Caco-2 (cell line): ENCODE measurements around the gene LRRC4. TPM values are rescaled to one million over a fixed set of nuclear protein-coding genes. Genes with fewer than 3 reads are reported as not detected.

Experiments used
- BruUV-seq: library from RNA; stranded (reverse); fragments of 400-500 nt; replicated peaks from 2 replicates; lab custom pipeline; 2021; lab: Mats Ljungman, UMichigan
- CTCF ChIA-PET: fragments of 300-600 bp; sonication (Branson Sonifier 250); formaldehyde crosslinking; loops from one replicate; lab custom pipeline; 2022; ENCODE audit warnings: antibody characterized with exemption; lab: Charles Lee
- POLR2A ChIA-PET: fragments of 300-600 bp; sonication (Branson Sonifier 250); formaldehyde crosslinking; loops from one replicate; lab custom pipeline; 2022; ENCODE audit warnings: antibody characterized with exemption; lab: Charles Lee
- DNase-seq, 2 experiments: peaks; one replicate each; pipeline versions ENCODE4 v3.0.0 to v3.0.0-alpha.2; 2020 to 2022
- H3K27me3 ChIP-seq: replicated peaks from 2 replicates; pipeline ENCODE4 v1.6.0; 2011; ENCODE audit warnings: low read length; ENCODE audit not compliant: control insufficient read depth, insufficient read depth
- H3K36me3 ChIP-seq: 2 replicates; pipeline ENCODE4 v1.5.1; 2011; ENCODE audit warnings: low read length; ENCODE audit not compliant: control insufficient read depth, insufficient read depth
- H3K4me1 ChIP-seq: fragments of 250-450 bp; sonication (Bioruptor Pico); 2 replicates; pipeline ENCODE4 v1.5.1; 2020; ENCODE audit warnings: mild to moderate bottlenecking
- H3K4me3 ChIP-seq: 2 replicates; pipeline ENCODE4 v1.5.1; 2011; ENCODE audit warnings: low read depth, mild to moderate bottlenecking, control low read depth, low read length
- H3K9me3 ChIP-seq: fragments of 250-450 bp; sonication (Bioruptor Pico); 2 replicates; pipeline ENCODE4 v1.5.1; 2020; ENCODE audit warnings: mild to moderate bottlenecking, moderate library complexity
- H3K27ac Mint-ChIP-seq: one replicate; pipeline ENCODE4 v1.8.0; 2022; ENCODE audit warnings: mixed read lengths; ENCODE audit not compliant: unreplicated experiment
- H3K27me3 Mint-ChIP-seq: one replicate; pipeline ENCODE4 v1.8.0; 2022; ENCODE audit warnings: mixed read lengths; ENCODE audit not compliant: insufficient read depth, unreplicated experiment
- H3K36me3 Mint-ChIP-seq: one replicate; pipeline ENCODE4 v1.8.0; 2022; ENCODE audit warnings: mild to moderate bottlenecking, mixed read lengths; ENCODE audit not compliant: insufficient read depth, unreplicated experiment
- H3K4me1 Mint-ChIP-seq: one replicate; pipeline ENCODE4 v1.8.0; 2022; ENCODE audit warnings: low read depth, mixed read lengths; ENCODE audit not compliant: unreplicated experiment
- H3K4me3 Mint-ChIP-seq: one replicate; pipeline ENCODE4 v1.8.0; 2022; ENCODE audit warnings: mild to moderate bottlenecking, moderate library complexity, mixed read lengths; ENCODE audit not compliant: unreplicated experiment
- H3K9me3 Mint-ChIP-seq: one replicate; pipeline ENCODE4 v1.8.0; 2022; ENCODE audit warnings: mixed read lengths; ENCODE audit not compliant: unreplicated experiment
- CTCF ChIP-seq, 2 experiments: fragments of 200-600 bp in 1 of 2; IDR thresholded peaks; 1 replicate in 1 of 2; 2 replicates in 1 of 2; pipeline versions ENCODE4 v1.5.1 to v1.8.0; 2011 to 2022; ENCODE audit warnings: antibody characterized with exemption in 1 of 2, control low read depth in 1 of 2, inconsistent platforms in 1 of 2, low read depth in 1 of 2, low read length in 1 of 2, mild to moderate bottlenecking in 1 of 2, moderate library complexity in 1 of 2; ENCODE audit not compliant: insufficient read depth in 1 of 2, severe bottlenecking in 1 of 2, unreplicated experiment in 1 of 2
- intact Hi-C: fragments of 100-400 bp; cut with micrococcal nuclease; formaldehyde crosslinking; loops from one replicate; pipeline ENCODE4 v1.10.0; 2022; ENCODE audit not compliant: unreplicated experiment
- total RNA-seq: library from RNA; stranded (reverse); gene quantifications from 2 replicates; pipeline ENCODE4 v1.2.3, GENCODE V29; 2022

The LRRC4 gene
- total RNA-seq, 1 experiment from 2014 or later: not detected

DNA sequence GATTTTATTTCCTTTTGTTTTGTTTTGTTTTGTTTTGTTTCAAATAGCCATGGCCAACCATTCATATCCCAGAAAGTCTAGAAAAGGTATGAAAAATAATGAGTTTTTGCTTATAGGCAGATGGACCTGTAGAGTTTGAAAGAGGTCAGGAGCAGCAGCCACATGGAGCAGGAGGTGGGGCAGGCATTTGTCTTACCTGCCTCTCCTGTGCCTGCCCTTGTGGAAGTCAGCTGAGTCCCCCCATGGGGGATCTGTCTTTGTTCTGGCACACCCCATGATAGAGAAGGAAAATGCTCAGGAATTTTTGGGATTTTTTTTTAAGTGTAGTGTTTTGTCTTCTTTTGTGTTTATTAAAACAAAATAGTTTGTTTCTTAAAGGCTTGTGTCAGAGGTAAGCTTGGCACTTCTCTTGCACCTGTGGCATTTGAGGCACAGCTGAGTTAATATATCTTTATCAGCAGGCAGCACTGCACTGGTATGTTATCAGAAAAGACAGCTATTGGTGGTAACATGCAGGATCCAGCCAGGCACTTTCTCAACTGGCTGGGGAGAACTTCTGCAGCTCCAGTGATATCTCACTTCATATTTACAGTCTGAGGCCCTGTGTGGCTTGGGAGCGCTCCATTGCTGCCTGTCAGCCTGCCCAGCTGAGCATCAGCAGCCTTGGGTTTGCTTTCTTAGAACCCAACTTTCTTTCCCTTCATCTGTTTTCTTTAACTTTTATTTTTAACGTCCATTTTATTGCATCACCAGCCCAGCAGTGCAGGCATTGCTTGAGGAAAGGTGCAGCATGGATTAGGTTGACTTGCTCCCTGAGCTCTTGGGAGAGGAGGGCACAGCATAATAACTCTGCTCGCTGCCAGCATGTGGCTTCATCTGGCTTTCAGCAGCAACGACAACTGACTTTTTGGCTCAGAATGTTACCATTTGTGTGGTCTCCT, 44.4 kb downstream of the LRRC4 start:
- Histone ChIP-seq H3K9me3 (no peaks in the 10 kb centered on the region), H3K4me3 (no peak overlapping the region), H3K27me3 (no peaks in the 10 kb centered on the region), H3K36me3 (peaks cover 3% of the 10 kb centered on the region), H3K4me1 (peaks cover 18% of the 10 kb centered on the region)
- Mint-ChIP-seq H3K36me3 (peaks cover 56% of the 10 kb centered on the region), H3K9me3 (no peaks in the 10 kb centered on the region), H3K27me3 (no peaks in the 10 kb centered on the region), H3K4me1 (peaks cover 37% of the 10 kb centered on the region), H3K27ac (peak overlapping the region; percentile 55), H3K4me3 (no peak overlapping the region)
- CTCF ChIA-PET: interaction anchor here (0.8 kb wide), 1 partner anchor 29 kb away, joined by 3 read pairs; no protein-coding TSS in a partner anchor
- BruUV-seq: no TSS peak
- peak; percentile 28 to 39 for DNase-seq
- TF ChIP-seq CTCF (IDR thresholded peaks at IDR 0.05; ENCODE audit: insufficient read depth in 1 of 2, low read depth in 1 of 2, low read length in 1 of 2, severe bottlenecking in 1 of 2, unreplicated experiment in 1 of 2): no peak
- intact Hi-C loops: no loop called here
- POLR2A ChIA-PET: interaction anchor here (0.9 kb wide), 1 partner anchor 9 kb away, joined by 3 read pairs; no protein-coding TSS in a partner anchor

DNA sequence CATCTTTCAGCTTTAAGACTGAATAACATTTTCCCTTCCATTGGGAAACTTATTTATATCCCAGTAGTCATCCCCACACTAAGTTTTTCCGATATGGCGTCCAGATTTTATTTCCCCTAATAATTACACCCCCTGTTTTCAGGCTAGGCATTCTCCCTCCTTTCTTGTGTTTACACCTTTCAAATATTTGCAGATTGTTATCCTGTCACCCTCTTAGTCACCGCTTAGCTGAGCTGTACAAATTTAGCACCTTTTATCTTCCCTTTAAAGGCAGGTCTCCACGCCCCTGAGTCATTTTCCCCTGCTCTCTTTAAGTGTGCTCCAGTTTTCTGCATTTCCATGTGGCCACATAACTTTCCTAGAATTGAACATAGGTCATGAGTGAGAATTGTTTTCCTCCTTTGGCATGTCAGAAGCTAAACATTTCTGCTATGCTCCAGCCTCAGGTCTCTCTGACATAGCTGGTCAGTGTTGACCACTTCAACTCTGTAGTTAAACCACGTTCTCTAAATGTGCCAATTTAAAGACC, 47.4 kb downstream of the LRRC4 start:
- Mint-ChIP-seq H3K4me1 (peaks cover 37% of the 10 kb centered on the region), H3K27me3 (no peaks in the 10 kb centered on the region), H3K36me3 (peaks cover 45% of the 10 kb centered on the region), H3K9me3 (no peaks in the 10 kb centered on the region), H3K4me3 (no peak overlapping the region), H3K27ac (peak overlapping the region; percentile 6)
- POLR2A ChIA-PET: no interaction called here
- CTCF ChIA-PET: no interaction called here
- BruUV-seq: no TSS peak
- TF ChIP-seq CTCF (IDR thresholded peaks at IDR 0.05; ENCODE audit: insufficient read depth in 1 of 2, low read depth in 1 of 2, low read length in 1 of 2, severe bottlenecking in 1 of 2, unreplicated experiment in 1 of 2): no peak
- H3K36me3 ChIP-seq: peaks cover 2% of the 10 kb centered on the region; the same call in 1 of the 2 replicates
- peaks cover 18% of the 10 kb centered on the region for H3K4me1 ChIP-seq
- intact Hi-C loops: no loop called here
- peaks cover 4% of the 10 kb centered on the region for H3K9me3 ChIP-seq
- H3K27me3 ChIP-seq: no peaks in the 10 kb centered on the region
- no peak overlapping the region for H3K4me3 ChIP-seq
- peak in 1 of 2 experiments; percentile 19 for DNase-seq

GRCh38 chr7:127981965-127982364, 49.3 kb downstream of the LRRC4 start:
- Mint-ChIP-seq H3K27me3 (no peaks in the 10 kb centered on the region), H3K27ac (no peak overlapping the region), H3K36me3 (peaks cover 48% of the 10 kb centered on the region), H3K9me3 (peaks cover 17% of the 10 kb centered on the region), H3K4me3 (no peak overlapping the region), H3K4me1 (peaks cover 39% of the 10 kb centered on the region)
- H3K27me3 ChIP-seq: no peaks in the 10 kb centered on the region
- TF ChIP-seq CTCF (IDR thresholded peaks at IDR 0.05; ENCODE audit: insufficient read depth in 1 of 2, low read depth in 1 of 2, low read length in 1 of 2, severe bottlenecking in 1 of 2, unreplicated experiment in 1 of 2): no peak
- peaks cover 14% of the 10 kb centered on the region for H3K4me1 ChIP-seq
- BruUV-seq: no TSS peak
- POLR2A ChIA-PET: no interaction called here
- intact Hi-C loops: no loop called here
- H3K9me3 ChIP-seq: peaks cover 20% of the 10 kb centered on the region
- DNase-seq: no peak
- CTCF ChIA-PET: interaction anchor here (0.6 to 1.1 kb wide), 2 partner anchors 177 to 274 kb away, joined by 3 to 7 read pairs; no protein-coding TSS in a partner anchor
- H3K36me3 ChIP-seq: peaks cover 2% of the 10 kb centered on the region; the same call in 1 of the 2 replicates
- H3K4me3 ChIP-seq: no peak overlapping the region
